GM19397 (cell line): ENCODE measurements around the gene ZNF30.
"Not testable (repeated sequence)": the region's sequence is repeated elsewhere in the genome, so short reads cannot be mapped to it uniquely, and the experiment has no call there.

Source experiments
- ATAC-seq: cut with Tn5 transposase; IDR thresholded peaks from one replicate; pipeline ENCODE4 v1.9.1; 2021; ENCODE audit warnings: mild to moderate bottlenecking, moderate library complexity; ENCODE audit not compliant: unreplicated experiment

The ZNF30 gene

DNA sequence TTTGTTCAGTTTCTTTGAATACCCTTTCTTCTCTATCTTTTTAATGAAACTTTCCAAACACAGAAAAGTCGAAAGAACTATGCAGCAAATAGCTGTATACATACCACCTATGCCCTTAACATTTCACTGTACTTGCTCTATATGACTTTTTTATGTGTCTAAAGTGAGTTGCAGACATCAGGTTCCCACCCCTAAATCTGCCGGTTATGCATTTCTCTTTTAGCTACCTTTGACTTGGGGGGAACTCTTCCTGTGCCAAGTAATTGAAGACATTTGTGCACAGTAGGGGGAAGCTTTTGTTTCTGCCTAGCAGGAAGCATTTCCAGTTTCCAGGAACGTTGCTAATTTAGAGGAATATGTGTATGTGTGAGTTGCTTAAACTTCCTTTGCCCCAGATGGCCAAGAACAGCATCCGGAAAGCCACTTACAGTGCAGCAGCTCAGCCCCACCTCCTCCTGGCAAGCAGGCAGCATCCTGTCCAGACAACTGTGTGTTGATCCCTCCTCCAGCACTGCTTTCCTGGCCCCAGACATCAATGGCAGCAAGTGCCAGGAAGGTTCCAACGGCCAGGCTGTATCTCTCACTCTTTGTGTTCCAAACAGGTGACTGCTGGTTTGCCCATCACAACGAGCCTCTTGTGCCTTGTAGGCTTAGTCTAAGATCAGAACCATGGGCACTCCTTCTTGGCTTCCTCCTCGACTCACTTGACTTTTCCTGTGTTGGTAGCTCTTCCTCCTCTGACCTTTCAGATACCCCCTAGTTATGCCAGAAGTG, 58.7 kb downstream of the ZNF30 start:
- no peak for ATAC-seq

- no peak for ATAC-seq
Measured at GRCh38 chr19:34988119-34988518, 61.4 kb downstream of the ZNF30 start.

DNA sequence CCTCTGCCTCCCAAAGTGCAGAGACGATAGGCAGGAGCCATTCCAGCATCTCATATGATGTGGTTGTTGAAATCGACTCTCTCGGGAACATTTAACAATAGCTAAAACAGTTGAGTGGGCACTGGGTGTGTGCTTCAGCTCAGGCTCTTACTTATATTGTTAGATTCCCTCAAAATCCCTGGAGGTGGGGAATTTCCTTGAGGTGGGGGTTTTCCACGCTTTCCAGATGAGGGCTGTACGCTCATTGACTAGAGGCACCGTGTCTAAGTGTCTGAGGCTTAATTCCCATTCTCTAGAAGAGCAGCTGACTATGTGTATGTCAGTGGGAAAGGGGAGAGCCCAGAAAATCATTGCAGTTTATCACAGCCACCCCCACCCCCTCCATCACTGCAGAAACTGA, 62.6 kb downstream of the ZNF30 start:
- ATAC-seq: no peak

DNA sequence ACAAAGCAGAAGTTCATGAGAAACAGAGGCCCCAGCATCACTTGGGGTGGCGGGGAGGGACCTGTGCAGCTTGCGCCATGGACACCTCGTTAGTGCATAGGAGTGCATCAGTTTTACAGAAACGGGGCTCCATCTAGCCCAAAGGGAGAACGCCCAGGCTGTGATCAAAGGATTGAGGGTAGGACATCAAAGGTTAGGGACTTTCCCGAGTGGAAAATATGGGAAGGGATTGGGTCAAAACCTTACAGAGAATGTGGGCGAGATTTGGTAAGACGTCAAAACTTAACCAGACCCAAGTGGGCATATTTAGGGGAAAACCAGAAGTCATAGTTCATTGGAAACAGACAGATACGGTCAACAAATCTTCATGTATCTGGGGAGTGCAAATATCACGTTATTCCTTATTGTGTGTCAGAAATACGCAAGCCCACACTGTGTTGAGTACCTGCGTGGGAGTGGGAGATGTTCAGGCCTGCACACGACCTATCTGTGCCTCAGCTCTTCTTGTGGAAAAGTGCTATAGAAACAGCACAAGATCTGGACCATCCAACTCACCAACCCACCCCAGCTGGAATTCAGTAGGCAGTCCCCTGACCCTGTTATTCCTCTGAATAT, 64.0 kb downstream of the ZNF30 start:
- ATAC-seq: no peak

DNA sequence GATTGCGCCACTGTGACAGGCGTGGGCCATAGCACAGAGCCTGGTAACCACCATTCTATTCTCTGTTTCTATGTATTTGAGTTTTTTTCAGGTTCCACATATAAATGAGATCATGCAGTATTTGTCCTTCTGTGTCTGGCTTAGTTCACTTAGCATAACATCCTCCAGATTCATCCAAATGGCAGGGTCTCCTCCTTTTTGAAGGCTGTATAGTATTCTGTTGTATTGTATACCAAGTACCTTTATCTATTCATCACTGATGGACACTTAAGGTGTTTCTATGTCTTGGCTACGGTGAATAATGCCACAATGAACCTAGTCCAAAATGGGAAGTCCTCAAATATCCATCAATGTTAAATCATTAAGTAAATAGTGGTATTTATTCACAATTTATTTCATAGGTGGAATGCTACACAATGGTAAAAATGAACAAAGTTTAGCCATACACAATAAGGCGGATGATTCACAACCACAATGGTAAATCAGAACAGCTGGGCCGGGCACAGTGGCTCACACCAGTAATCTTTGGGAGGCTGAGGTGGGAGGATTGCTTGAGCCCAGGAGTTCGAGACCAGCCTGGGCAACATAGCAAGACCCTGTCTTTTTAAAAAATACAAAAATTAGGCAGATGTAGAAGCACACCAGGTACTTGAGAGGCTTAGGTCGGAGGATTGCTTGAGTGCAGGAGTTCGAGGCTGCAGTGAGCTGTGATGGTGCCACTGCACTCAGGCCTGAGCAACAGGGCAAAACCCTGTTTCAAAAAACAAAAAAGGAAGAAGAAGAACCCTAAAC, 65.0 kb downstream of the ZNF30 start:
- ATAC-seq: no peak

GRCh38 chr19:34992582-34992981, 65.9 kb downstream of the ZNF30 start:
- ATAC-seq: not testable (repeated sequence)

GRCh38 chr19:34994286-34994642, 67.6 kb downstream of the ZNF30 start:
- no peak for ATAC-seq
